Panc1 (cell line): ENCODE data around the gene PLCB1.

Source experiments
- POLR2AphosphoS5 ChIP-seq: IDR thresholded peaks from 2 replicates; pipeline ENCODE4 v1.6.1; 2012; ENCODE audit warnings: mild to moderate bottlenecking, low read depth, low read length, moderate library complexity
- SIN3A ChIP-seq: IDR thresholded peaks from 2 replicates; pipeline ENCODE4 v1.6.1; 2012; ENCODE audit warnings: low read depth, mild to moderate bottlenecking, low read length, moderate library complexity, borderline replicate concordance; ENCODE audit not compliant: insufficient read depth
- TF ChIP-seq, protein P1 (sequence below): fragments of 450-650 bp; IDR thresholded peaks from 2 replicates; pipeline ENCODE4 v1.5.1; 2017; ENCODE audit warnings: mild to moderate bottlenecking
- TF ChIP-seq, protein P2 (sequence below), 2 experiments: IDR thresholded peaks; 2 replicates each; pipeline ENCODE4 v1.6.1; 2011 to 2012; ENCODE audit warnings: low read depth in 2 of 2, control low read depth in 1 of 2, low read length in 1 of 2, mild to moderate bottlenecking in 1 of 2, moderate library complexity in 1 of 2; ENCODE audit not compliant: insufficient read depth in 1 of 2

DNA sequence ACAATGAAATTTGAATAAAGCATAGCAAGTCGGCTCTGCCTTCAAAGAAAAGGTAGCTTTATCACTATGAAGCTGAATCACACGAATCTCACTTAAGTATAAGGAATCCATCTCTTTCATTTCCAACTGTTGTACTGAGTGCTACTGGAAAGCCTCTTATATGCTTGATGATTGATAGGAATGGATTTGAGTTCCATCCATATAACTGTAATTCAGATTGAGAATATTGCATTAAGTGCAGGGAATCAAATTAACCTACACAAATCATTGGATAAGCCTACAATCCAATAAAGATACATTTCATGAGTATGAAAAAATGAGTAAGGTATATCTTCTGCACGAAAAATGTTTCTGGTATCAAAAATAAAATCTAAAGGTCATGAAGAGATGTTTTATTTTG, 492.0 kb downstream of the PLCB1 start:
- TF ChIP-seq, protein P1, sequence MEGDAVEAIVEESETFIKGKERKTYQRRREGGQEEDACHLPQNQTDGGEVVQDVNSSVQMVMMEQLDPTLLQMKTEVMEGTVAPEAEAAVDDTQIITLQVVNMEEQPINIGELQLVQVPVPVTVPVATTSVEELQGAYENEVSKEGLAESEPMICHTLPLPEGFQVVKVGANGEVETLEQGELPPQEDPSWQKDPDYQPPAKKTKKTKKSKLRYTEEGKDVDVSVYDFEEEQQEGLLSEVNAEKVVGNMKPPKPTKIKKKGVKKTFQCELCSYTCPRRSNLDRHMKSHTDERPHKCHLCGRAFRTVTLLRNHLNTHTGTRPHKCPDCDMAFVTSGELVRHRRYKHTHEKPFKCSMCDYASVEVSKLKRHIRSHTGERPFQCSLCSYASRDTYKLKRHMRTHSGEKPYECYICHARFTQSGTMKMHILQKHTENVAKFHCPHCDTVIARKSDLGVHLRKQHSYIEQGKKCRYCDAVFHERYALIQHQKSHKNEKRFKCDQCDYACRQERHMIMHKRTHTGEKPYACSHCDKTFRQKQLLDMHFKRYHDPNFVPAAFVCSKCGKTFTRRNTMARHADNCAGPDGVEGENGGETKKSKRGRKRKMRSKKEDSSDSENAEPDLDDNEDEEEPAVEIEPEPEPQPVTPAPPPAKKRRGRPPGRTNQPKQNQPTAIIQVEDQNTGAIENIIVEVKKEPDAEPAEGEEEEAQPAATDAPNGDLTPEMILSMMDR = no peak
- no peak for TF ChIP-seq SIN3A
- TF ChIP-seq, protein P2, sequence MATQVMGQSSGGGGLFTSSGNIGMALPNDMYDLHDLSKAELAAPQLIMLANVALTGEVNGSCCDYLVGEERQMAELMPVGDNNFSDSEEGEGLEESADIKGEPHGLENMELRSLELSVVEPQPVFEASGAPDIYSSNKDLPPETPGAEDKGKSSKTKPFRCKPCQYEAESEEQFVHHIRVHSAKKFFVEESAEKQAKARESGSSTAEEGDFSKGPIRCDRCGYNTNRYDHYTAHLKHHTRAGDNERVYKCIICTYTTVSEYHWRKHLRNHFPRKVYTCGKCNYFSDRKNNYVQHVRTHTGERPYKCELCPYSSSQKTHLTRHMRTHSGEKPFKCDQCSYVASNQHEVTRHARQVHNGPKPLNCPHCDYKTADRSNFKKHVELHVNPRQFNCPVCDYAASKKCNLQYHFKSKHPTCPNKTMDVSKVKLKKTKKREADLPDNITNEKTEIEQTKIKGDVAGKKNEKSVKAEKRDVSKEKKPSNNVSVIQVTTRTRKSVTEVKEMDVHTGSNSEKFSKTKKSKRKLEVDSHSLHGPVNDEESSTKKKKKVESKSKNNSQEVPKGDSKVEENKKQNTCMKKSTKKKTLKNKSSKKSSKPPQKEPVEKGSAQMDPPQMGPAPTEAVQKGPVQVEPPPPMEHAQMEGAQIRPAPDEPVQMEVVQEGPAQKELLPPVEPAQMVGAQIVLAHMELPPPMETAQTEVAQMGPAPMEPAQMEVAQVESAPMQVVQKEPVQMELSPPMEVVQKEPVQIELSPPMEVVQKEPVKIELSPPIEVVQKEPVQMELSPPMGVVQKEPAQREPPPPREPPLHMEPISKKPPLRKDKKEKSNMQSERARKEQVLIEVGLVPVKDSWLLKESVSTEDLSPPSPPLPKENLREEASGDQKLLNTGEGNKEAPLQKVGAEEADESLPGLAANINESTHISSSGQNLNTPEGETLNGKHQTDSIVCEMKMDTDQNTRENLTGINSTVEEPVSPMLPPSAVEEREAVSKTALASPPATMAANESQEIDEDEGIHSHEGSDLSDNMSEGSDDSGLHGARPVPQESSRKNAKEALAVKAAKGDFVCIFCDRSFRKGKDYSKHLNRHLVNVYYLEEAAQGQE (IDR thresholded peaks at IDR 0.05; ENCODE audit: insufficient read depth in 1 of 2, low read depth in 2 of 2, low read length in 1 of 2) = no peak
- no peak for TF ChIP-seq POLR2AphosphoS5
